ENCODE measurements around the gene DNAJA1. TPM values are rescaled to one million over a fixed set of nuclear protein-coding genes. Genes with fewer than 3 reads are reported as not detected.

The DNAJA1 gene
- total RNA-seq, 4 donors from 2014 or later, result 58.1 to 81.6 (median 72.3) TPM

GRCh38 chr9:33030285-33030684 lies 5.2 kb downstream of the DNAJA1 start:
- WGBS, 2 donors, result 80 to 82% methylated on average over 5 of the region's 5 CpGs
- Histone ChIP-seq H3K4me1 (peaks cover 2 to 53% (median 31%) of the 10 kb centered on the region in 4 donors), H3K27me3 (no peaks in the 10 kb centered on the region), H3K27ac (no peak overlapping the region), H3K36me3 (peaks cover 0 to 62% (median 6%) of the 10 kb centered on the region in 3 donors), H3K4me3 (no peak overlapping the region), H3K9me3 (no peaks in the 10 kb centered on the region)
- DNase-seq (ENCODE audit: low spot score in 2 of 2), result no peak
- TF ChIP-seq EP300 (IDR thresholded peaks at IDR 0.05) (no peak), POLR2A (IDR thresholded peaks at IDR 0.05) (no peak)
- TF ChIP-seq, protein P1, sequence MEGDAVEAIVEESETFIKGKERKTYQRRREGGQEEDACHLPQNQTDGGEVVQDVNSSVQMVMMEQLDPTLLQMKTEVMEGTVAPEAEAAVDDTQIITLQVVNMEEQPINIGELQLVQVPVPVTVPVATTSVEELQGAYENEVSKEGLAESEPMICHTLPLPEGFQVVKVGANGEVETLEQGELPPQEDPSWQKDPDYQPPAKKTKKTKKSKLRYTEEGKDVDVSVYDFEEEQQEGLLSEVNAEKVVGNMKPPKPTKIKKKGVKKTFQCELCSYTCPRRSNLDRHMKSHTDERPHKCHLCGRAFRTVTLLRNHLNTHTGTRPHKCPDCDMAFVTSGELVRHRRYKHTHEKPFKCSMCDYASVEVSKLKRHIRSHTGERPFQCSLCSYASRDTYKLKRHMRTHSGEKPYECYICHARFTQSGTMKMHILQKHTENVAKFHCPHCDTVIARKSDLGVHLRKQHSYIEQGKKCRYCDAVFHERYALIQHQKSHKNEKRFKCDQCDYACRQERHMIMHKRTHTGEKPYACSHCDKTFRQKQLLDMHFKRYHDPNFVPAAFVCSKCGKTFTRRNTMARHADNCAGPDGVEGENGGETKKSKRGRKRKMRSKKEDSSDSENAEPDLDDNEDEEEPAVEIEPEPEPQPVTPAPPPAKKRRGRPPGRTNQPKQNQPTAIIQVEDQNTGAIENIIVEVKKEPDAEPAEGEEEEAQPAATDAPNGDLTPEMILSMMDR (IDR thresholded peaks at IDR 0.05), result no peak

DNA sequence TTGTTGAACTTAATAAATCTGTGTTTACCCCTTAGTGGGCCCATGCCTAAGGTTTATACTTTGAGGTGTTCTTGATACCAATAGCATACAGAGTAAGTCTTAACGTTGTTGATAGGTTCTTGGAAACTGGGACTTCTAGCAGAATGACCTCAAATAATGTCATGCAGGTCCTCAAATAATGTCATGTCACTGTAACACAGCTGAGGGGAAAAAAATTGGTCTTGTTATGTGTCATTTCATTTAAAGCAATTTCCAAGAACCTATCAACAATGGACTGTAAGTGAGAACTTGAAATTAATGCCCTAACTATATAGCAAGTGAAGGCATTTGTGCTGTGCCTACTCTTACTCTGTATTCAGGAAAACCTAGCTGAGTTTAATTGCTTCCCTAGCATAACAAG lies 7.2 kb downstream of the DNAJA1 start:
- peaks cover 2 to 40% (median 20%) of the 10 kb centered on the region in 4 donors for H3K4me1 ChIP-seq
- no peaks in the 10 kb centered on the region for H3K9me3 ChIP-seq
- H3K4me3 ChIP-seq, result no peak overlapping the region
- WGBS, 2 donors, result 69 to 77% methylated on average over 1 of the region's 1 CpG
- DNase-seq (ENCODE audit: low spot score in 2 of 2), result no peak
- H3K27ac ChIP-seq, result no peak overlapping the region
- no peaks in the 10 kb centered on the region for H3K27me3 ChIP-seq
- H3K36me3 ChIP-seq, result peaks cover 0 to 81% (median 21%) of the 10 kb centered on the region in 3 donors
- TF ChIP-seq, protein P1 (IDR thresholded peaks at IDR 0.05), result no peak
- TF ChIP-seq POLR2A (IDR thresholded peaks at IDR 0.05) (no peak), EP300 (IDR thresholded peaks at IDR 0.05) (no peak)

DNA sequence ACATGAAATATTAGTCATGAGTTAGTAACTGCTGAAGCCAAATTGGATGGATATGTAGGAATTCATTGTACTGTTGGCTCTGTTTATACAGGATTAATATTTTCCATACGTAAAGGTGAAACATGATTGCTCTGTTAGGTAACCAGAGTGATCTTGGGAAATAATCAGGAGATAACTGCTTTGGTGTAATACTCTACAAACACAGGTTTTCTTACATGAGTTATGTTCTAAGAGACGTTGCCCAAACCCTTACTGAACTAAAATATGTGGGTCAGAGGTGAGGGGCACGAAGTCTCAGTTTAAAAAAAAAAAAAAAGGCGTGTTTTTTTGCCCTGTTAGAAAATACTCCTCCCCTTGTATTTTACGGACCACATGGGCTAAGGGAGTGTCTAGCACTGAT lies 7.8 kb downstream of the DNAJA1 start:
- Histone ChIP-seq H3K9me3 (no peaks in the 10 kb centered on the region), H3K27ac (no peak overlapping the region), H3K27me3 (no peaks in the 10 kb centered on the region), H3K4me3 (no peak overlapping the region), H3K4me1 (peaks cover 2 to 34% (median 14%) of the 10 kb centered on the region in 4 donors), H3K36me3 (peaks cover 0 to 82% (median 25%) of the 10 kb centered on the region in 3 donors)
- DNase-seq (ENCODE audit: low spot score in 2 of 2), result no peak
- TF ChIP-seq EP300 (IDR thresholded peaks at IDR 0.05) (no peak), POLR2A (IDR thresholded peaks at IDR 0.05) (no peak)
- TF ChIP-seq, protein P1 (IDR thresholded peaks at IDR 0.05), result no peak
- 69 to 73% methylated on average over 5 of the region's 5 CpGs for WGBS, 2 donors

DNA sequence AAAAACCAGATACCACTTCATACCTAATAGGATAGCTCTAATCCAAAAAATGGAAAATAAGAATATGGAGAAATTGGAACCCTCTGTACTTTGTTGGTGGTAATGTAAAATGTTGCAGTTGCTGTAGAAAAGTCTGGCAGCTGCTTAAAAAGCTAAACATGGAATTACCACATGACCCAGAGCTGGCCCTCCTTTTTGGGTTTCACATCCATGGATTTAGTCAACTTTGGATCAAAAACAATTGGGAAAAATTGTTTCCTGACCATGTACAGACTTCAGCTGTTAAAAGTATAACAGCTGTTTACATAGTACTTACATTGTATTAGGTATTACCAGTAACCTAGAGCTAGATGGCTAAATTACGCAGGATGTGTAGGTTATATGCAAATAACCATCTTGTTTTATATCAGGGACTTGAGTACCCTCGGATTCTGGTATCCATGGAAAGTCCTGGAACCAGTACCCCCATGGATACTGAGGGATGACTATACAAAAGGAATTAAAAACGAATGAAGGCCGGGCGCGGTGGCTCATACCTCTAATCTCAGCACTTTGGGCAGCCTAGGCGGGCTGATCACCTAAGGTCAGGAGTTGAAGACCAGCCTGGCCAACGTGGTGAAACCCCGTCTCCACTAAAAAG lies 15.8 kb downstream of the DNAJA1 start:
- no peak for TF ChIP-seq POLR2A (IDR thresholded peaks at IDR 0.05)
- TF ChIP-seq EP300 (IDR thresholded peaks at IDR 0.05), result no peak
- TF ChIP-seq, protein P1 (IDR thresholded peaks at IDR 0.05), result no peak
- WGBS, 2 donors, result 89 to 91% methylated on average over 9 of the region's 9 CpGs
- DNase-seq (ENCODE audit: low spot score in 2 of 2), result no peak
- Histone ChIP-seq H3K4me1 (peaks cover 0 to 22% (median 0%) of the 10 kb centered on the region in 4 donors), H3K36me3 (peaks cover 0 to 50% (median 24%) of the 10 kb centered on the region in 3 donors), H3K27ac (no peak overlapping the region), H3K27me3 (no peaks in the 10 kb centered on the region), H3K9me3 (no peaks in the 10 kb centered on the region), H3K4me3 (no peak overlapping the region)

- Histone ChIP-seq H3K36me3 (peaks cover 0 to 50% (median 22%) of the 10 kb centered on the region in 3 donors), H3K9me3 (no peaks in the 10 kb centered on the region), H3K4me1 (peaks cover 0 to 22% (median 0%) of the 10 kb centered on the region in 4 donors), H3K27ac (no peak overlapping the region), H3K4me3 (no peak overlapping the region), H3K27me3 (no peaks in the 10 kb centered on the region)
- no peak for DNase-seq (ENCODE audit: low spot score in 2 of 2)
- WGBS, 2 donors, result 65 to 75% methylated on average over 10 of the region's 10 CpGs
- TF ChIP-seq EP300 (IDR thresholded peaks at IDR 0.05) (no peak), POLR2A (IDR thresholded peaks at IDR 0.05) (no peak)
- TF ChIP-seq, protein P1 (IDR thresholded peaks at IDR 0.05), result no peak
Measured at GRCh38 chr9:33041432-33042188, 16.5 kb downstream of the DNAJA1 start.
